PFSK-1 (cell line): ENCODE measurements around the gene POLR3GL. TPM values are rescaled to one million over a fixed set of nuclear protein-coding genes. Genes with fewer than 3 reads are reported as not detected.

Source experiments
- FOXP2 ChIP-seq: optimal IDR thresholded peaks from 2 replicates; pipeline ENCODE3; 2011; ENCODE audit warnings: borderline replicate concordance, control low read depth, inconsistent platforms; ENCODE audit not compliant: insufficient read depth; ENCODE audit errors: extremely low read length, extremely low read depth
- POLR2AphosphoS5 ChIP-seq: IDR thresholded peaks from 2 replicates; pipeline ENCODE4 v1.6.1; 2012; ENCODE audit warnings: low read depth, mild to moderate bottlenecking, control low read depth, low read length, moderate library complexity
- REST ChIP-seq, 2 experiments: IDR thresholded peaks; 2 replicates each; pipeline versions ENCODE4 v1.6.1 to v1.8.0; 2011 to 2012; ENCODE audit warnings: low read depth in 2 of 2, low read length in 2 of 2, control low read depth in 1 of 2, inconsistent platforms in 1 of 2, mild to moderate bottlenecking in 1 of 2, moderate library complexity in 1 of 2; ENCODE audit not compliant: insufficient read depth in 1 of 2
- SIN3A ChIP-seq: IDR thresholded peaks from 2 replicates; pipeline ENCODE4 v1.6.1; 2012; ENCODE audit warnings: mild to moderate bottlenecking, low read length, moderate library complexity, borderline replicate concordance; ENCODE audit not compliant: insufficient read depth
- TAF1 ChIP-seq: IDR thresholded peaks from 2 replicates; pipeline ENCODE4 v1.6.1; 2012; ENCODE audit warnings: low read length, control low read depth, borderline replicate concordance; ENCODE audit not compliant: insufficient read depth
- polyA plus RNA-seq: library from polyadenylated mRNA; unstranded; fragments of >200 nt; gene quantifications from one replicate; pipeline ENCODE4 v1.2.1, GENCODE V29; 2012; ENCODE audit warnings: low read depth, missing spikeins; ENCODE audit not compliant: insufficient read length

POLR3GL gene, protein sequence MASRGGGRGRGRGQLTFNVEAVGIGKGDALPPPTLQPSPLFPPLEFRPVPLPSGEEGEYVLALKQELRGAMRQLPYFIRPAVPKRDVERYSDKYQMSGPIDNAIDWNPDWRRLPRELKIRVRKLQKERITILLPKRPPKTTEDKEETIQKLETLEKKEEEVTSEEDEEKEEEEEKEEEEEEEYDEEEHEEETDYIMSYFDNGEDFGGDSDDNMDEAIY
- 9.5 TPM for polyA plus RNA-seq

GRCh38 chr1:145964328-145965118 lies at the start of gene POLR3GL, which contains the start of gene ANKRD34A:
Gene POLR3GL (plus strand): TSS chr1:145964690. CDS start chr1:145974866, 10,176 bp downstream.
Gene ANKRD34A (minus strand): TSS chr1:145964575. CDS start chr1:145961759, 2,816 bp downstream.
- TF ChIP-seq POLR2AphosphoS5 (peak; percentile 89), REST (IDR thresholded peaks at IDR 0.05; ENCODE audit: insufficient read depth in 1 of 2, low read depth in 2 of 2, low read length in 2 of 2) (no peak)

DNA sequence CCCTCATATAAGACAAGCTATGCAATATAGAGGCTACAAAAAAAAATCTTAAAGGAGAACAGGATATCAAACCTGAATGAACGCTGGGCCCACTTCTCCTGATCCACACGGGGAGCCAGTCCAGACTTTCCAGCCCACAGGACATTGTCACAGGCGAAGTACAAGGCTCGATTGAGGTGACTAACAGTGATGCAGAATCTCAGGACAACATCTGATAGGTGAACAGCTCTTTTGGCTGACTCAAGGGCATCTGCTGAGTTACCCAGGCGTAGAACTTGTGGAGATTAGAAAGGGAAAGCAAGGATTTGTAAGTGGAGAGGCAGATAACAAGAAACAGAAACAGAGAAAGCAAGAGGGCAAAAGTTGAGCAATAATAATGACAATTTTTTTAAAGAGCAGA lies 47.7 kb upstream of the POLR3GL start:
- TF ChIP-seq SIN3A = no peak

DNA sequence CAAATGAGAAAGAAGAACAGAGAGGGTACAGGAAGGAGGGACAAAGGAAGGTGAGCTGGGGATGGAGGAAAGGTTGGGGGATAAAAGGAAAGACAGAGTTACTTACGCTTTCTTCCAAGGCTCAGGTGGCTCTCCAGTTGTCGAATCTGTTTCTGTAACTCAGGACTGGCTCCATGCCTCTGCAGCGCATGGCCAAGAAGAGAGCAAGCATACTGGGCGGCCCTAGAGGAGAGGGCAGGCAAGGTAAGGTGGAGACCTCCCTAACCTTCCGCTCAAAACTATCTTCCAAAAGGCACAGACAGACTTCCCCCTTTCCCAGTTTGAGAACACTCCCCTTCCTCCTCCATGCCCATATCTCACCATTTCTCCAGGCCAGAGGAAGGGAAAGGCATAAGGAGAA lies 46.9 kb upstream of the POLR3GL start:
- TF ChIP-seq SIN3A (no peak), TAF1 (no peak), POLR2AphosphoS5 (no peak), FOXP2 (no peak), REST (IDR thresholded peaks at IDR 0.05; ENCODE audit: insufficient read depth in 1 of 2, low read depth in 2 of 2, low read length in 2 of 2) (no peak)

DNA sequence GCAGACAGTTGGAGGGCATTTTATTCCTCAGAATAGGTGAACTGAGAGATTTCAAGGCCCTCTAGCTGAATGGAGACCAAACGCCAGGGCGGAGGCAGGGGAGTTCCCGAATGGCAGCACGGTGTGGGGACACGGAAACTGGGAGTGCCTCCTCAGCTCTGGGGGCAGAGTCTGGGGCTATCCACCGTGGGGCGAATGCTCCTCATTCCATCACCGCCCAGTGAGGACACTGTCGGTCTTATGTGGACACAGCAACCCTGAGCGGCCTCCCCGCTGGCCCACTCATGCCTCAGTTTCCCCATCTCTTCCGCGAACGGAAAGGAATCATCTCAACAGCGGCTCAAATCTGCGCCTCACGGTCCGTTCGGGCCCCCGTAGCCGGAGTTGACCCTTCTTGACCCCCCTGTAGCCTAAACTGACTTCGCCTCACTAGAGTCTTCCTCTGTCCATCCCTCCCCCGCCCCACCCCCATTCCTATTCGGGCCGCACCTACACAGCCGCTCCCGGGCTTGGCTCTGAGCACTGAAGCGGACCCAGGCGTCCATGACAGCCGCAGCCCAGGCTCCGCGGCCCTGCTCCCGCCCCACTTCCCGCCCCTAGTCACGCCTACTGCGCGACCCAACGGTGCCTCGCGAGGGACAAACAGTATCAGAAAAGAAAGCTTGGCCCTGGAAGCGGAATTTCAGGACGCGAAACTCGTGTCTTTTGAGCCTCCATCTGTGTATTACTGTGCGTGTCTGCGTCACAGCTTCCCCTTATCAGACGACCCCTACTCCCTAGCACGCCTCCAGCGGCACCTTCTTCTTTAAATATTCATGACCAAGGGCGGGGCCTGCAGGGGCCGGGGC lies 46.1 kb upstream of the POLR3GL start, which contains the start of gene PEX11B:
TSS of gene PEX11B (minus strand) at position 574 of the 848 bp plus-strand sequence. CDS start at position 545, 29 bp downstream.
- TF ChIP-seq FOXP2 (peak; percentile 10), REST (IDR thresholded peaks at IDR 0.05; ENCODE audit: insufficient read depth in 1 of 2, low read depth in 2 of 2, low read length in 2 of 2) (no peak), POLR2AphosphoS5 (peak; percentile 31)

GRCh38 chr1:145918992-145919939 lies 45.2 kb upstream of the POLR3GL start:
- TF ChIP-seq POLR2AphosphoS5 = no peak
- TF ChIP-seq REST (IDR thresholded peaks at IDR 0.05; ENCODE audit: insufficient read depth in 1 of 2, low read depth in 2 of 2, low read length in 2 of 2) = no peak
- TF ChIP-seq FOXP2 = no peak
- no peak for TF ChIP-seq TAF1
- no peak for TF ChIP-seq SIN3A
